ENCODE results near the gene OR4C11. TPM values are rescaled to one million over a fixed set of nuclear protein-coding genes. Genes with fewer than 3 reads are reported as not detected.

The OR4C11 gene
- not detected for total RNA-seq

- ATAC-seq: no peak
- DNase-seq (ENCODE audit: low spot score): no peak
Observed at GRCh38 chr11:55607545-55607944, at the start of gene OR4C11. TSS of gene OR4C11 (minus strand) at chr11:55607645. CDS start at chr11:55604373, 3,272 bp downstream.

DNA sequence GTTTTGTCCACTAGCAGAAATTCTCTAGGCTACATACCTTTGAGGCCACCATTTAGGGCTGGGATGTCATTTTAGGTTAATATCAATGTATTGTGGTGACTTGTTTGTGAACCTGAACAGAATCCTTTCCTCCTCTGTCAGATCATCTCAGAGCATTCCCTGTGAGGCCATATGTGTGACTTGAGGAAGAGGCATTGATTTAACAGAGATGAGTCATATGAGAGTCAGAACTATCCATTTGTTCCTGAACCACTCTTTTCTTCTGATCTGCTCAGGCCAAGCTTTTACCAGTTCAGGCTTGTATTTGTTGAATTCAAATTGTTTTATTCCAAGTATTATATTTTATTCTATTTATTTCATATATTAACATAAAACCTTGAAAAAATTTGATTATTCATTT is 47.7 kb upstream of the OR4C11 start:
- DNase-seq (ENCODE audit: low spot score) (no peak), ATAC-seq (no peak)

DNA sequence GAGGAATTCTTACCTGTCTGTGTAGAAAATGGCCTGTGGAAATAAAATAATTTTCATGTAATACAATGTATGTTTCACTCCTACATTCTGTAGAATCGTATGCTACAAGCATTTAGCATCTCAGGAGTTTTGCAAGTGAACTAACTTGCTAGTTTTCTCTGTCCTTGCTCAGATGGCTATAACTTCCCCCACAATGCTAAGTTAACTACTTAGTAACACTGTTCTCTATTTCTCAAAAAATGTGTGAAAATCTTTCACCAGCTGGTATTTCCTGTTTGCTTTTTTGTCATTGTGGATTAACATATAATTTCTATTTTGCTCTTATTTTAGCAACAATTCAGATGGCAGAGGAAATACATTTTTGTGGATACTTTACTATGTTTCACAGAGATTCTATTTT is 45.1 kb upstream of the OR4C11 start:
- DNase-seq (ENCODE audit: low spot score) (no peak), ATAC-seq (no peak)

DNA sequence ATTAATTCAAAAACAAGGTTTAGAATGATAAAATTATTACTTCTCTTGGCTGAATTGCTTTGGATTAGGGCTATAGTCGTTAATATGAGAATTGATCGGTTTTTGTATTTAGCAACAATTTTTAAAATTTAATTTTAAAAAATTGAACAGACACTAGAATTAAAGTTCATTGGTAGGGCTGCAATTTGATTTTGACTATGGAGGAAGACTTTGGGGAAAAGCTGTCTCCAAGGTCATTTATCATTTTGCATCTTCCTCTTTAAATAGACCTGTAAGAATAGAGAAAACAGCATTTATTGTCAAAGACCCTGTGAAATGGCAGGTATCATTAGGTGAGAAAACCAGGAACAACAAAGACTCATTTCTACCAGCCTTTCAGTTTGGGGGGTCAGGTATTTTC is 40.6 kb upstream of the OR4C11 start, which contains the start of gene OR4S2:
TSS of gene OR4S2 (plus strand) at position 301 of the 400 bp plus-strand sequence. CDS start 2,577 bp downstream, outside the sequence.
- DNase-seq (ENCODE audit: low spot score) (no peak), ATAC-seq (no peak)

- ATAC-seq (no peak), DNase-seq (ENCODE audit: low spot score) (no peak)
Observed at GRCh38 chr11:55634813-55635212, 27.4 kb upstream of the OR4C11 start, which contains the start of gene OR4P4. TSS of gene OR4P4 (plus strand) at chr11:55635113.

DNA sequence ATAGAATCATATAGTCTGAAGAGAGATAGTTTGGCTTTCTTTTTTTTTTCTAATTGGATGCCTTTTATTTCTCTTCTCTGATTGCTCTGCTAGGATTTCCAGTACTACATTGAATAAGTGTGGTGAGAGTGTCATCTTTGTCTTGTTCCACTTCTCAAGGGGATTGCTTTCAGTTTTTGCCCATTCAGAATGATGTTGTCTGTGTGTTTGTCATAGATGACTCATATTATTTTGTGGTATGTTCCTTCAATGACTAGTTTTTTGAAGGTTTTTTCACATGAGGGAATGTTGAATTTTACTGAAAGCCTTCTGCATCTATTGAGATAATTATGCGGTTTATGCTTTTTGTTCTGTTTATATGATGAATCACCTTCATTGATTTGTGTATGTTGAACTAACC is 17.1 kb upstream of the OR4C11 start:
- ATAC-seq: no peak
- no peak for DNase-seq (ENCODE audit: low spot score)

- ATAC-seq (no peak), DNase-seq (ENCODE audit: low spot score) (no peak)
Observed at GRCh38 chr11:55572548-55572947, 34.9 kb downstream of the OR4C11 start.

- ATAC-seq: no peak
- DNase-seq (ENCODE audit: low spot score): no peak
Observed at GRCh38 chr11:55571828-55572227, 35.6 kb downstream of the OR4C11 start, which contains the start of gene OR4C16. TSS of gene OR4C16 (plus strand) at chr11:55572128. CDS start at chr11:55572128, 0 bp downstream.

- DNase-seq (ENCODE audit: low spot score) (no peak), ATAC-seq (no peak)
Observed at GRCh38 chr11:55554169-55554568, 53.3 kb downstream of the OR4C11 start, which contains the start of gene OR4C15. TSS of gene OR4C15 (plus strand) at chr11:55554469. CDS start at chr11:55554469, 0 bp downstream.

Other genes starting within 250 kb of the OR4C11 start
- not detected for gene OR4A15, start 239.7 kb downstream of the OR4C11 start, total RNA-seq
- not detected for gene OR4C15, start 53.2 kb downstream of the OR4C11 start, total RNA-seq
- gene OR4C16, start 35.5 kb downstream of the OR4C11 start, total RNA-seq: not detected
- gene OR4P4, start 27.5 kb upstream of the OR4C11 start, total RNA-seq: not detected
- not detected for gene OR4S2, start 40.7 kb upstream of the OR4C11 start, total RNA-seq
- gene OR4C6, start 54.6 kb upstream of the OR4C11 start, total RNA-seq: not detected
- not detected for gene OR5D13, start 165.8 kb upstream of the OR4C11 start, total RNA-seq
- gene OR5D14, start 187.9 kb upstream of the OR4C11 start, total RNA-seq: not detected
- gene OR5L1, start 203.7 kb upstream of the OR4C11 start, total RNA-seq: not detected
- gene OR5D18, start 212.0 kb upstream of the OR4C11 start, total RNA-seq: not detected
- not detected for gene OR5L2, start 219.6 kb upstream of the OR4C11 start, total RNA-seq
- gene OR5D16, start 231.1 kb upstream of the OR4C11 start, total RNA-seq: not detected

Measured in left lobe of liver (tissue), 2 donors.